Cardiac muscle cell (in vitro differentiated cells and primary cell): ENCODE results near the gene RPP38. TPM values are rescaled to one million over a fixed set of nuclear protein-coding genes. Genes with fewer than 3 reads are reported as not detected.

Experiments
- DNase-seq, 2 donors: peaks; one replicate each; pipeline versions ENCODE4 v3.0.0 to v3.0.0-alpha.2; 2010 to 2017; ENCODE audit warnings: low read depth in 1 of 2, low spot score in 1 of 2
- H3K27ac ChIP-seq: fragments of 200-600 bp; sonication (generic); 2 replicates; pipeline ENCODE4 v1.5.1; 2016
- H3K27me3 ChIP-seq: fragments of 200-600 bp; sonication (generic); 2 replicates; pipeline ENCODE4 v1.6.0; 2016; ENCODE audit warnings: control low read depth
- H3K36me3 ChIP-seq: fragments of 200-600 bp; sonication (generic); 2 replicates; pipeline ENCODE4 v1.5.1; 2016; ENCODE audit warnings: control low read depth
- H3K4me1 ChIP-seq: fragments of 200-600 bp; sonication (generic); 2 replicates; pipeline ENCODE4 v1.8.1; 2017; ENCODE audit warnings: low read depth, mild to moderate bottlenecking, mixed run types
- H3K4me3 ChIP-seq: fragments of 200-600 bp; sonication (generic); 2 replicates; pipeline ENCODE4 v1.5.1; 2016; ENCODE audit warnings: mild to moderate bottlenecking
- H3K9me3 ChIP-seq: fragments of 200-600 bp; sonication (generic); 2 replicates; pipeline ENCODE4 v1.5.1; 2017; ENCODE audit warnings: low read depth, mild to moderate bottlenecking, control low read depth
- polyA plus RNA-seq: library from polyadenylated mRNA; unstranded; fragments of >200 nt; fragmentation: Nextera tagmentation; extraction: Ambion mirVana; gene quantifications from 2 replicates; pipeline ENCODE4 v1.2.1, GENCODE V29; 2016
- total RNA-seq: library from RNA; depleted of rRNA; stranded (reverse); fragments of >200 nt; gene quantifications from 2 replicates; pipeline ENCODE4 v1.2.3, GENCODE V29; 2016
- TF ChIP-seq, protein P1 (sequence below): IDR thresholded peaks from 2 replicates; pipeline ENCODE4 v1.5.1; 2012; ENCODE audit warnings: low read depth, mild to moderate bottlenecking, low read length

RPP38 gene
- total and polyA plus RNA-seq, 2 experiments from 2014 or later, result 18.0 to 20.0 TPM

GRCh38 chr10:15122477-15123030 is 25.4 kb downstream of the RPP38 start:
- H3K27ac ChIP-seq, result no peak overlapping the region
- DNase-seq, result no peak

GRCh38 chr10:15123749-15124184 is 26.6 kb downstream of the RPP38 start:
- Histone ChIP-seq H3K27ac (peak overlapping the region; percentile 60), H3K36me3 (peaks cover 9% of the 10 kb centered on the region), H3K4me3 (no peak overlapping the region), H3K27me3 (no peaks in the 10 kb centered on the region), H3K9me3 (no peaks in the 10 kb centered on the region), H3K4me1 (no peaks in the 10 kb centered on the region)
- TF ChIP-seq, protein P1, sequence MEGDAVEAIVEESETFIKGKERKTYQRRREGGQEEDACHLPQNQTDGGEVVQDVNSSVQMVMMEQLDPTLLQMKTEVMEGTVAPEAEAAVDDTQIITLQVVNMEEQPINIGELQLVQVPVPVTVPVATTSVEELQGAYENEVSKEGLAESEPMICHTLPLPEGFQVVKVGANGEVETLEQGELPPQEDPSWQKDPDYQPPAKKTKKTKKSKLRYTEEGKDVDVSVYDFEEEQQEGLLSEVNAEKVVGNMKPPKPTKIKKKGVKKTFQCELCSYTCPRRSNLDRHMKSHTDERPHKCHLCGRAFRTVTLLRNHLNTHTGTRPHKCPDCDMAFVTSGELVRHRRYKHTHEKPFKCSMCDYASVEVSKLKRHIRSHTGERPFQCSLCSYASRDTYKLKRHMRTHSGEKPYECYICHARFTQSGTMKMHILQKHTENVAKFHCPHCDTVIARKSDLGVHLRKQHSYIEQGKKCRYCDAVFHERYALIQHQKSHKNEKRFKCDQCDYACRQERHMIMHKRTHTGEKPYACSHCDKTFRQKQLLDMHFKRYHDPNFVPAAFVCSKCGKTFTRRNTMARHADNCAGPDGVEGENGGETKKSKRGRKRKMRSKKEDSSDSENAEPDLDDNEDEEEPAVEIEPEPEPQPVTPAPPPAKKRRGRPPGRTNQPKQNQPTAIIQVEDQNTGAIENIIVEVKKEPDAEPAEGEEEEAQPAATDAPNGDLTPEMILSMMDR, result no peak
- DNase-seq, result peak in 1 of 2 donors; percentile 77

More at GRCh38 chr10:15122477-15123030, 25.4 kb downstream of the RPP38 start:
- no peaks in the 10 kb centered on the region for H3K27me3 ChIP-seq
- no peaks in the 10 kb centered on the region for H3K4me1 ChIP-seq
- peaks cover 3% of the 10 kb centered on the region for H3K36me3 ChIP-seq
- no peaks in the 10 kb centered on the region for H3K9me3 ChIP-seq
- TF ChIP-seq, protein P1, result no peak
- no peak overlapping the region for H3K4me3 ChIP-seq

- Histone ChIP-seq H3K4me1 (no peaks in the 10 kb centered on the region), H3K36me3 (peaks cover 7% of the 10 kb centered on the region), H3K27me3 (no peaks in the 10 kb centered on the region), H3K27ac (peak overlapping the region; percentile 60), H3K4me3 (no peak overlapping the region), H3K9me3 (no peaks in the 10 kb centered on the region)
- no peak for DNase-seq
- TF ChIP-seq, protein P1, result no peak
Measured at GRCh38 chr10:15124190-15124589, 27.0 kb downstream of the RPP38 start.

DNA sequence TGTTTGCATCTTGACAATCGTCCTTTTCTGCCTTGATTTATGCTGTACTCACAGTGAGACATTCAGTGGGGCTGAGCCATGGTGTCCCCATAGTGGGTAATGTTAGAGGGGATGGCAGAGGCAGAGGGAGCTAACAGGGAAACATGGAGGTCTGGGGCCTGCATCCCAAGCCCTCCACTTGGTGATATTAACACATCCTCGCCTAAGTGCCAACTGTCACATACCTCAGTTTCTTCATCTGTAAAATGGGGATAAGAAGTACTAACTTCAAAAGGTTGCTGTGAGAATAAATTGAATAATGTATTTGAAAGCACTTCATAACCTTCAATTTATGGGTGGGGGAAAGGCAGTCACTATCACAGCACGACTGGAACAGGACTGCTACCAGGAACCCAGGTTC is 27.8 kb downstream of the RPP38 start:
- TF ChIP-seq, protein P1, result no peak
- no peaks in the 10 kb centered on the region for H3K4me1 ChIP-seq
- H3K9me3 ChIP-seq, result no peaks in the 10 kb centered on the region
- H3K27ac ChIP-seq, result no peak overlapping the region
- H3K4me3 ChIP-seq, result no peak overlapping the region
- DNase-seq, result no peak
- H3K27me3 ChIP-seq, result no peaks in the 10 kb centered on the region
- peaks cover 10% of the 10 kb centered on the region for H3K36me3 ChIP-seq

DNA sequence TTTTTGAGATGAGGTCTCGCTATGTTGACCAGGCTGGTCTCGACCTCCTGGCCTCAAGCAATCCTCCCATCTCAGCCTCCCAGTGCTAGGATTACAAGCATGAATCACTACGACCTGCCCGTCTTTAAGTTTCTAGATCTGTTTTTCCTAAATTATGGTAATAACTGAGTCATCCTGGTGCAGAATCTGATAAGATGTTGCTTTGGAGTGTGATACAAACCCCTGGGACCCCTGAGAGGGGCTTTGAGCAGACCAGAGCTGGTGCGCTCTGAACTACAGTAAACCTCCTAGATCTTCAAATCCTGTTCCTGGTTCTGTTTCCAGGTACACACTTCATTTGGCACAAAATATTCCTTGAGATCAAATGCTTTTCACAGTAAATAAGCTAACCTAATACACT is 34.2 kb downstream of the RPP38 start:
- Histone ChIP-seq H3K27ac (no peak overlapping the region), H3K9me3 (no peaks in the 10 kb centered on the region), H3K27me3 (no peaks in the 10 kb centered on the region), H3K4me1 (no peaks in the 10 kb centered on the region), H3K4me3 (no peak overlapping the region), H3K36me3 (peaks cover 34% of the 10 kb centered on the region)
- TF ChIP-seq, protein P1, result no peak
- no peak for DNase-seq
